ENCODE measurements around the gene MYO10.

The MYO10 gene

GRCh38 chr5:16961131-16961530, 25.0 kb upstream of the MYO10 start:
- no peak overlapping the region for H3K4me3 Mint-ChIP-seq
- no peaks in the 10 kb centered on the region for H3K27me3 Mint-ChIP-seq
- H3K27ac Mint-ChIP-seq: no peak overlapping the region
- peaks cover 3 to 8% of the 10 kb centered on the region in 2 donors for H3K9me3 Mint-ChIP-seq
- no peaks in the 10 kb centered on the region for H3K36me3 Mint-ChIP-seq
- ATAC-seq (replicated peaks) (no peak), DNase-seq (no peak)
- peaks cover 0 to 2% of the 10 kb centered on the region in 2 donors for H3K4me1 Mint-ChIP-seq

GRCh38 chr5:16957304-16958196, 21.5 kb upstream of the MYO10 start:
- H3K4me1 Mint-ChIP-seq: no peaks in the 10 kb centered on the region
- DNase-seq (no peak), ATAC-seq (replicated peaks) (no peak)
- no peaks in the 10 kb centered on the region for H3K27me3 Mint-ChIP-seq
- H3K27ac Mint-ChIP-seq: no peak overlapping the region
- no peaks in the 10 kb centered on the region for H3K36me3 Mint-ChIP-seq
- peaks cover 3 to 8% of the 10 kb centered on the region in 2 donors for H3K9me3 Mint-ChIP-seq
- no peak overlapping the region for H3K4me3 Mint-ChIP-seq

- no peak overlapping the region for H3K27ac Mint-ChIP-seq
- no peaks in the 10 kb centered on the region for H3K4me1 Mint-ChIP-seq
- no peaks in the 10 kb centered on the region for H3K27me3 Mint-ChIP-seq
- peaks cover 3 to 12% of the 10 kb centered on the region in 2 donors for H3K9me3 Mint-ChIP-seq
- no peaks in the 10 kb centered on the region for H3K36me3 Mint-ChIP-seq
- DNase-seq: no peak
- ATAC-seq (replicated peaks): no peak
- no peak overlapping the region for H3K4me3 Mint-ChIP-seq
These were observed 17.6 kb upstream of the MYO10 start for GRCh38 chr5:16953729-16954128.

- no peak for DNase-seq
- Mint-ChIP-seq H3K36me3 (no peaks in the 10 kb centered on the region), H3K4me1 (no peaks in the 10 kb centered on the region), H3K4me3 (no peak overlapping the region), H3K27ac (no peak overlapping the region), H3K27me3 (no peaks in the 10 kb centered on the region), H3K9me3 (peaks cover 3 to 12% of the 10 kb centered on the region in 2 donors)
- ATAC-seq (replicated peaks): no peak
These were observed 17.0 kb upstream of the MYO10 start for GRCh38 chr5:16952968-16953671.

- Mint-ChIP-seq H3K27ac (no peak overlapping the region), H3K27me3 (no peaks in the 10 kb centered on the region), H3K4me3 (no peak overlapping the region), H3K9me3 (peaks cover 6 to 23% of the 10 kb centered on the region in 2 donors), H3K4me1 (no peaks in the 10 kb centered on the region), H3K36me3 (peaks cover 0 to 2% of the 10 kb centered on the region in 2 donors)
- no peak for DNase-seq
- ATAC-seq (replicated peaks): no peak
These were observed 10.6 kb upstream of the MYO10 start for GRCh38 chr5:16946725-16947124.

- H3K27ac Mint-ChIP-seq: no peak overlapping the region
- no peak overlapping the region for H3K4me3 Mint-ChIP-seq
- no peak for DNase-seq
- H3K9me3 Mint-ChIP-seq: peaks cover 6 to 23% of the 10 kb centered on the region in 2 donors
- ATAC-seq (replicated peaks): no peak
- peaks cover 0 to 5% of the 10 kb centered on the region in 2 donors for H3K27me3 Mint-ChIP-seq
- H3K36me3 Mint-ChIP-seq: peaks cover 0 to 2% of the 10 kb centered on the region in 2 donors
- H3K4me1 Mint-ChIP-seq: no peaks in the 10 kb centered on the region
These were observed 8.9 kb upstream of the MYO10 start for GRCh38 chr5:16944816-16945562.

GRCh38 chr5:16943846-16944678, 8.0 kb upstream of the MYO10 start:
- Mint-ChIP-seq H3K27me3 (peaks cover 0 to 6% of the 10 kb centered on the region in 2 donors), H3K9me3 (peaks cover 6 to 20% of the 10 kb centered on the region in 2 donors), H3K36me3 (peaks cover 0 to 2% of the 10 kb centered on the region in 2 donors), H3K4me3 (no peak overlapping the region), H3K4me1 (no peaks in the 10 kb centered on the region), H3K27ac (no peak overlapping the region)
- DNase-seq (no peak), ATAC-seq (replicated peaks) (no peak)

- Mint-ChIP-seq H3K27ac (no peak overlapping the region), H3K4me1 (peaks cover 11 to 30% of the 10 kb centered on the region in 2 donors), H3K4me3 (peak overlapping the region in 1 of 2 donors; percentile 34), H3K36me3 (peaks cover 0 to 2% of the 10 kb centered on the region in 2 donors), H3K9me3 (peaks cover 4 to 15% of the 10 kb centered on the region in 2 donors), H3K27me3 (peaks cover 46 to 51% of the 10 kb centered on the region in 2 donors)
- DNase-seq (no peak), ATAC-seq (replicated peaks) (no peak)
These were observed 1.5 kb upstream of the MYO10 start for GRCh38 chr5:16937503-16938161.

GRCh38 chr5:16936989-16937438, 926 bp upstream of the MYO10 start:
- Mint-ChIP-seq H3K4me1 (peaks cover 11 to 30% of the 10 kb centered on the region in 2 donors), H3K27me3 (peaks cover 52 to 57% of the 10 kb centered on the region in 2 donors), H3K9me3 (peaks cover 4 to 11% of the 10 kb centered on the region in 2 donors), H3K27ac (no peak overlapping the region), H3K4me3 (peak overlapping the region in 1 of 2 donors; percentile 34), H3K36me3 (peaks cover 0 to 2% of the 10 kb centered on the region in 2 donors)
- no peak for DNase-seq
- ATAC-seq (replicated peaks): no peak

- Mint-ChIP-seq H3K27ac (no peak overlapping the region), H3K36me3 (peaks cover 0 to 2% of the 10 kb centered on the region in 2 donors), H3K4me3 (peak overlapping the region; percentile 87 to 89), H3K27me3 (peaks cover 58 to 69% of the 10 kb centered on the region in 2 donors), H3K9me3 (peaks cover 4 to 11% of the 10 kb centered on the region in 2 donors), H3K4me1 (peaks cover 11 to 30% of the 10 kb centered on the region in 2 donors)
- peak; percentile 8 for DNase-seq
- peak; percentile 54 for ATAC-seq (replicated peaks)
These were observed 598 bp downstream of the MYO10 start for GRCh38 chr5:16935231-16936149.

GRCh38 chr5:16934677-16935153, 1.4 kb downstream of the MYO10 start:
- H3K27ac Mint-ChIP-seq: no peak overlapping the region
- peak overlapping the region; percentile 87 to 89 for H3K4me3 Mint-ChIP-seq
- DNase-seq (no peak), ATAC-seq (replicated peaks) (no peak)
- H3K9me3 Mint-ChIP-seq: peaks cover 4 to 11% of the 10 kb centered on the region in 2 donors
- H3K4me1 Mint-ChIP-seq: peaks cover 11 to 30% of the 10 kb centered on the region in 2 donors
- H3K27me3 Mint-ChIP-seq: peaks cover 58 to 77% of the 10 kb centered on the region in 2 donors
- H3K36me3 Mint-ChIP-seq: peaks cover 0 to 2% of the 10 kb centered on the region in 2 donors

GRCh38 chr5:16934123-16934522, 2.0 kb downstream of the MYO10 start:
- peaks cover 60 to 77% of the 10 kb centered on the region in 2 donors for H3K27me3 Mint-ChIP-seq
- ATAC-seq (replicated peaks): peak; percentile 53 to 54

More at GRCh38 chr5:16934123-16934522, 2.0 kb downstream of the MYO10 start:
- H3K9me3 Mint-ChIP-seq: peaks cover 4 to 11% of the 10 kb centered on the region in 2 donors
- H3K36me3 Mint-ChIP-seq: peaks cover 0 to 2% of the 10 kb centered on the region in 2 donors
- H3K4me1 Mint-ChIP-seq: peaks cover 11 to 30% of the 10 kb centered on the region in 2 donors
- DNase-seq: peak; percentile 30
- no peak overlapping the region for H3K27ac Mint-ChIP-seq
- H3K4me3 Mint-ChIP-seq: no peak overlapping the region
